HepG2 (cell line): ENCODE results near the gene TMCC2. TPM values are rescaled to one million over a fixed set of nuclear protein-coding genes. Genes with fewer than 3 reads are reported as not detected.

Experiments
- CREBL2 ChIP-seq: sonication (generic); formaldehyde crosslinking; IDR thresholded peaks from 2 replicates; pipeline ENCODE4 v1.8.1; 2023; ENCODE audit warnings: missing genetic modification reagents, mild to moderate bottlenecking, borderline replicate concordance
- E2F2 ChIP-seq: sonication (generic); formaldehyde crosslinking; IDR thresholded peaks from 2 replicates; pipeline ENCODE4 v1.4.0; 2020; ENCODE audit warnings: missing genetic modification reagents, borderline replicate concordance
- EZH2 ChIP-seq: conservative IDR thresholded peaks from 2 replicates; pipeline ENCODE4 v1.6.1; 2012; ENCODE audit warnings: mild to moderate bottlenecking, low read depth, low read length, moderate library complexity
- HOXA3 ChIP-seq: sonication (generic); formaldehyde crosslinking; IDR thresholded peaks from 2 replicates; pipeline ENCODE4 v1.5.0; 2020; ENCODE audit warnings: missing genetic modification reagents
- MAZ ChIP-seq, 2 experiments: sonication (generic) in 1 of 2; formaldehyde crosslinking in 1 of 2; IDR thresholded peaks; 2 replicates each; pipeline versions ENCODE4 v1.5.0 to v1.6.1; 2012 to 2020; ENCODE audit warnings: low read depth in 2 of 2, mild to moderate bottlenecking in 2 of 2, borderline replicate concordance in 1 of 2, improper control_type of control experiment in 1 of 2, low read length in 1 of 2, missing genetic modification reagents in 1 of 2, moderate library complexity in 1 of 2
- SAFB2 ChIP-seq: sonication (generic); formaldehyde crosslinking; IDR thresholded peaks from 2 replicates; pipeline ENCODE4 v1.5.1; 2020; ENCODE audit warnings: missing genetic modification reagents, low read depth, mild to moderate bottlenecking, borderline replicate concordance
- U2AF2 ChIP-seq: fragments of 200-400 bp; formaldehyde crosslinking; IDR thresholded peaks from 2 replicates; pipeline ENCODE4 v1.6.1; 2017; ENCODE audit warnings: low read depth, mild to moderate bottlenecking, low read length
- ZFP36L2 ChIP-seq: sonication (generic); formaldehyde crosslinking; IDR thresholded peaks from 2 replicates; pipeline ENCODE4 v1.4.0; 2020; ENCODE audit warnings: missing genetic modification reagents
- ZNF10 ChIP-seq: sonication (generic); formaldehyde crosslinking; IDR thresholded peaks from 2 replicates; pipeline ENCODE4 v1.4.0; 2020; ENCODE audit warnings: mild to moderate bottlenecking, low read depth, missing genetic modification reagents, borderline replicate concordance
- ZNF256 ChIP-seq: sonication (generic); formaldehyde crosslinking; conservative IDR thresholded peaks from 2 replicates; pipeline ENCODE4 v1.4.0; 2020; ENCODE audit warnings: missing genetic modification reagents
- ZNF326 ChIP-seq: sonication (generic); formaldehyde crosslinking; IDR thresholded peaks from 2 replicates; pipeline ENCODE4 v1.4.0; 2020; ENCODE audit warnings: missing genetic modification reagents, borderline replicate concordance
- ZNF337 ChIP-seq: sonication (generic); formaldehyde crosslinking; IDR thresholded peaks from 2 replicates; pipeline ENCODE4 v1.5.1; 2020; ENCODE audit warnings: missing genetic modification reagents, low read depth, mild to moderate bottlenecking, borderline replicate concordance
- ZNF431 ChIP-seq: sonication (generic); formaldehyde crosslinking; IDR thresholded peaks from 2 replicates; pipeline ENCODE4 v1.9.0; 2022; ENCODE audit warnings: missing genetic modification reagents, low read depth, mild to moderate bottlenecking, borderline replicate concordance
- ZNF878 ChIP-seq: sonication (generic); formaldehyde crosslinking; IDR thresholded peaks from 2 replicates; pipeline ENCODE4 v1.8.1; 2023; ENCODE audit warnings: mild to moderate bottlenecking, missing genetic modification reagents, moderate library complexity
- ZSCAN31 ChIP-seq: sonication (generic); formaldehyde crosslinking; IDR thresholded peaks from 2 replicates; pipeline ENCODE4 v1.5.0; 2020; ENCODE audit warnings: low read depth, mild to moderate bottlenecking, missing genetic modification reagents
- polyA plus RNA-seq, 8 experiments: library from polyadenylated mRNA; depleted of rRNA in 3 of 8; stranded (reverse) in 7 of 8; unstranded in 1 of 8; fragments of >200 nt; fragmentation: Illumina TruSeq in 4 of 8; extraction: Trizol in 4 of 8; gene quantifications; 2 replicates each; pipeline versions ENCODE4 v1.2.1 to v1.2.3, GENCODE V29; 2011 to 2016; ENCODE audit warnings: low read depth in 4 of 8, missing spikeins in 1 of 8, mixed read lengths in 1 of 8; ENCODE audit not compliant: insufficient read depth in 1 of 8
- total RNA-seq, 5 experiments: library from RNA; depleted of rRNA; stranded (reverse); fragments of >200 nt; fragmentation: Illumina TruSeq; extraction: Trizol; gene quantifications; 2 replicates each; pipeline ENCODE4 v1.2.3, GENCODE V29; 2016; ENCODE audit warnings: low read depth in 1 of 5
- TF ChIP-seq, protein P1 (sequence below): sonication (generic); formaldehyde crosslinking; IDR thresholded peaks from 2 replicates; pipeline ENCODE4 v1.8.1; 2022; ENCODE audit warnings: mild to moderate bottlenecking, missing genetic modification reagents
- TF ChIP-seq, protein P2 (sequence below): sonication (generic); formaldehyde crosslinking; IDR thresholded peaks from 2 replicates; pipeline ENCODE4 v1.4.0; 2020; ENCODE audit warnings: mild to moderate bottlenecking, missing genetic modification reagents
- TF ChIP-seq, protein P3 (sequence below), 2 experiments: sonication (generic) in 1 of 2; formaldehyde crosslinking in 1 of 2; IDR thresholded peaks; 2 replicates each; pipeline versions ENCODE4 v1.5.1 to v1.6.1; 2011 to 2020; ENCODE audit warnings: borderline replicate concordance in 1 of 2, low read depth in 1 of 2, low read length in 1 of 2, mild to moderate bottlenecking in 1 of 2, missing genetic modification reagents in 1 of 2, moderate library complexity in 1 of 2
- TF ChIP-seq, protein P4 (sequence below): sonication (generic); formaldehyde crosslinking; IDR thresholded peaks from 2 replicates; pipeline ENCODE4 v1.5.0; 2020; ENCODE audit warnings: mild to moderate bottlenecking, missing genetic modification reagents

The TMCC2 gene
- total and polyA plus RNA-seq, 2 of the 13 experiments (the other 11 are each of a cell fraction or from before 2014, with no cell fraction given): 0.12 to 0.24 TPM

DNA sequence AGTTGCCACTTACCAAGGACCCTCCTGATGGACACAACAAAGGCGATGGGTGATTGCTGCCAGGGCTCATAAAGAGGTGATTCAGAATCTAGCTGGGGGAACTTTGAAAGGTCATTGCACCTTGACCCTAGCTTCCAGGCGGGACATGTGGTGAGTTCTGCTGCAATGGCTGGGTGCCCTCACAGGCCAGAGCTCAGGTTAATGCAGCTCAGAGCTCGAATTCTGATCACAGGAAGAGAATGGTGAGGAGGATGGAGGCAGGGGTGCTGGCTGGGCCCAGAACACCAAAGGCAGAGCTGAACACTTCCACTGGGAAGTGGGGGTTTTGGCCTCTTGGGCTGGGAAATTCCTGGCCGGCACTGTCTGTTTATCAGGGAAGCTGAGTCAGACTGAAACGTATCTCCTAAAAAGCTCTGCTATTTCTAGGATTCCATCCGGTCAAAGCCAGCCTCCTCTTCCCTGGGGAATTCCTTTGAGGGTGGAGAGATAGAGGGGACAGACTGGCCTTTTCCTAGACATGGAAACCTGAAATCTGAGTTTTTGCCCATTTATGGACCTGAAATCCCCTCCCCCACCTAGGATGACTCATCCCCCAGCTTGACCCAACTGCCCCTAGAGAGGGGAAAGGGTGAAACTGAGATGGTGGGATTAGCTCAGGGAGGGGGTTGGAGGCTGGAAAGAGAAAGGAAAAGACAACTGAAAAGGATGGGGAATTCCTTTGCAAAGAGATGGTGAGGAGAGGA lies 66.6 kb downstream of the TMCC2 start (continued):
- TF ChIP-seq ZNF256 (CRISPR knock-in tag) (no peak), E2F2 (CRISPR knock-in tag) (no peak), ZFP36L2 (no peak), ZNF326 (CRISPR knock-in tag) (no peak), SAFB2 (CRISPR knock-in tag) (no peak), ZNF431 (CRISPR knock-in tag) (no peak), HOXA3 (CRISPR knock-in tag) (peak; percentile 52; the same call in 1 of the 2 replicates), CREBL2 (CRISPR knock-in tag) (no peak), MAZ (IDR thresholded peaks at IDR 0.05; ENCODE audit: borderline replicate concordance, low read depth, low read length) (no peak; the same call in 1 of the 2 replicates), MAZ (CRISPR knock-in tag; IDR thresholded peaks at IDR 0.05; ENCODE audit: low read depth) (no peak), ZNF10 (CRISPR knock-in tag) (no peak), U2AF2 (no peak), EZH2 (no peak), ZSCAN31 (CRISPR knock-in tag) (no peak), ZNF337 (CRISPR knock-in tag) (no peak; the same call in 1 of the 2 replicates), ZNF878 (CRISPR knock-in tag) (no peak)
- TF ChIP-seq, protein P1, sequence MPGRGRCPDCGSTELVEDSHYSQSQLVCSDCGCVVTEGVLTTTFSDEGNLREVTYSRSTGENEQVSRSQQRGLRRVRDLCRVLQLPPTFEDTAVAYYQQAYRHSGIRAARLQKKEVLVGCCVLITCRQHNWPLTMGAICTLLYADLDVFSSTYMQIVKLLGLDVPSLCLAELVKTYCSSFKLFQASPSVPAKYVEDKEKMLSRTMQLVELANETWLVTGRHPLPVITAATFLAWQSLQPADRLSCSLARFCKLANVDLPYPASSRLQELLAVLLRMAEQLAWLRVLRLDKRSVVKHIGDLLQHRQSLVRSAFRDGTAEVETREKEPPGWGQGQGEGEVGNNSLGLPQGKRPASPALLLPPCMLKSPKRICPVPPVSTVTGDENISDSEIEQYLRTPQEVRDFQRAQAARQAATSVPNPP (CRISPR knock-in tag): no peak
- TF ChIP-seq, protein P2, sequence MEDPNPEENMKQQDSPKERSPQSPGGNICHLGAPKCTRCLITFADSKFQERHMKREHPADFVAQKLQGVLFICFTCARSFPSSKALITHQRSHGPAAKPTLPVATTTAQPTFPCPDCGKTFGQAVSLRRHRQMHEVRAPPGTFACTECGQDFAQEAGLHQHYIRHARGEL (CRISPR knock-in tag): no peak
- TF ChIP-seq, protein P3, sequence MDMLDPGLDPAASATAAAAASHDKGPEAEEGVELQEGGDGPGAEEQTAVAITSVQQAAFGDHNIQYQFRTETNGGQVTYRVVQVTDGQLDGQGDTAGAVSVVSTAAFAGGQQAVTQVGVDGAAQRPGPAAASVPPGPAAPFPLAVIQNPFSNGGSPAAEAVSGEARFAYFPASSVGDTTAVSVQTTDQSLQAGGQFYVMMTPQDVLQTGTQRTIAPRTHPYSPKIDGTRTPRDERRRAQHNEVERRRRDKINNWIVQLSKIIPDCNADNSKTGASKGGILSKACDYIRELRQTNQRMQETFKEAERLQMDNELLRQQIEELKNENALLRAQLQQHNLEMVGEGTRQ (IDR thresholded peaks at IDR 0.05; ENCODE audit: low read depth, low read length): no peak
- TF ChIP-seq, protein P3 (CRISPR knock-in tag; IDR thresholded peaks at IDR 0.05; ENCODE audit: borderline replicate concordance): peak; percentile 82; the same call in 1 of the 2 replicates
- TF ChIP-seq, protein P4, sequence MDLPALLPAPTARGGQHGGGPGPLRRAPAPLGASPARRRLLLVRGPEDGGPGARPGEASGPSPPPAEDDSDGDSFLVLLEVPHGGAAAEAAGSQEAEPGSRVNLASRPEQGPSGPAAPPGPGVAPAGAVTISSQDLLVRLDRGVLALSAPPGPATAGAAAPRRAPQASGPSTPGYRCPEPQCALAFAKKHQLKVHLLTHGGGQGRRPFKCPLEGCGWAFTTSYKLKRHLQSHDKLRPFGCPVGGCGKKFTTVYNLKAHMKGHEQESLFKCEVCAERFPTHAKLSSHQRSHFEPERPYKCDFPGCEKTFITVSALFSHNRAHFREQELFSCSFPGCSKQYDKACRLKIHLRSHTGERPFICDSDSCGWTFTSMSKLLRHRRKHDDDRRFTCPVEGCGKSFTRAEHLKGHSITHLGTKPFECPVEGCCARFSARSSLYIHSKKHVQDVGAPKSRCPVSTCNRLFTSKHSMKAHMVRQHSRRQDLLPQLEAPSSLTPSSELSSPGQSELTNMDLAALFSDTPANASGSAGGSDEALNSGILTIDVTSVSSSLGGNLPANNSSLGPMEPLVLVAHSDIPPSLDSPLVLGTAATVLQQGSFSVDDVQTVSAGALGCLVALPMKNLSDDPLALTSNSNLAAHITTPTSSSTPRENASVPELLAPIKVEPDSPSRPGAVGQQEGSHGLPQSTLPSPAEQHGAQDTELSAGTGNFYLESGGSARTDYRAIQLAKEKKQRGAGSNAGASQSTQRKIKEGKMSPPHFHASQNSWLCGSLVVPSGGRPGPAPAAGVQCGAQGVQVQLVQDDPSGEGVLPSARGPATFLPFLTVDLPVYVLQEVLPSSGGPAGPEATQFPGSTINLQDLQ: no peak
